ENCODE results near the gene MADD.

Gene MADD

GRCh38 chr11:47338396-47339241, 68.7 kb downstream of the MADD start:
- Mint-ChIP-seq H3K4me3 (no peak overlapping the region), H3K27me3 (no peaks in the 10 kb centered on the region), H3K36me3 (no peaks in the 10 kb centered on the region), H3K27ac (no peak overlapping the region), H3K9me3 (no peaks in the 10 kb centered on the region), H3K4me1 (peaks cover 3% of the 10 kb centered on the region)
- ATAC-seq (ENCODE audit: low read depth) (no peak), DNase-seq (ENCODE audit: low spot score in 2 of 2) (no peak)

GRCh38 chr11:47340010-47340409, 70.1 kb downstream of the MADD start:
- Mint-ChIP-seq H3K9me3 (no peaks in the 10 kb centered on the region), H3K36me3 (no peaks in the 10 kb centered on the region), H3K4me1 (peaks cover 3% of the 10 kb centered on the region), H3K27me3 (no peaks in the 10 kb centered on the region), H3K4me3 (no peak overlapping the region), H3K27ac (no peak overlapping the region)
- no peak for ATAC-seq (ENCODE audit: low read depth)
- no peak for DNase-seq (ENCODE audit: low spot score in 2 of 2)

GRCh38 chr11:47340980-47341775, 71.2 kb downstream of the MADD start:
- ATAC-seq (ENCODE audit: low read depth) (no peak), DNase-seq (ENCODE audit: low spot score in 2 of 2) (no peak)
- no peak overlapping the region for H3K4me3 Mint-ChIP-seq
- no peaks in the 10 kb centered on the region for H3K9me3 Mint-ChIP-seq
- no peaks in the 10 kb centered on the region for H3K36me3 Mint-ChIP-seq
- H3K4me1 Mint-ChIP-seq, result peaks cover 3% of the 10 kb centered on the region
- H3K27ac Mint-ChIP-seq, result no peak overlapping the region
- H3K27me3 Mint-ChIP-seq, result no peaks in the 10 kb centered on the region

DNA sequence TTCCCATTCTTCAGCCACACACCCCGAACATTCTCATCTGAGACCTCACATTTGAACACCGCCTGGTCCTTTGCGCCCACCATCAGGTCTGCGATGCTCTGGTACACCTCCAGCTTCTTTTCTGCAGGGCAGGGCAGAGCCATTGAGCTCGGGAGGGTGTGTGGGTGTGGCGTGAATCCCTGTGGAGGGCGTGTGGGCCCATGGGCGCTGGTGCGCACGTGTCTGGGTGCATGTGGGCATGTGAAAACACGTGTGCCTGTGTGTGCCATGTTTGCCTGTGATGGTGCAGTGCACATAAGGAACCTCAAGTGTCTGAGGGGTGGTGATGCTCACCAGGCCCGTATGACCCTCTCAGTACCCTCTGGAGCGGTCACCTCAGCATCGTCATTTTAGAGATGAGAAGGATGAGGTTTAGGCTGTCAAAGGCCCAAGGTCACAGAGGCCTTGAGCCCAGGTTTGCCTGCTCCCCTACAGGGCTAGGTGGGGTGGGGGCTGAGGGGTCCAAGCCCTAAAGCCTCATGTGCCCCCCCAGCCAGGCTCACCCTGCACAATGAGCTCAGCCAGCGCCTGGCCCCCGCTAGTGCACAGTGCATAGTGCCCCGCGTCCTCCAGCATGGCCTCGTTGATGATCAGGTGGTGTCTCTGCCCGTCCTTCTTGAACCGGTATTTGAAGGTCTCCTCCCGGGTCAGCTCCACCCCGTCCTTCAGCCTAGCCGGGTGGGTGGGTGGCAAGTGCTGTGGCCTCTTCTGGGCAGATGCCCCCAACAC, 72.3 kb downstream of the MADD start:
- H3K27me3 Mint-ChIP-seq, result no peaks in the 10 kb centered on the region
- H3K4me3 Mint-ChIP-seq, result no peak overlapping the region
- peaks cover 3% of the 10 kb centered on the region for H3K4me1 Mint-ChIP-seq
- no peaks in the 10 kb centered on the region for H3K36me3 Mint-ChIP-seq
- DNase-seq (ENCODE audit: low spot score in 2 of 2) (no peak), ATAC-seq (ENCODE audit: low read depth) (no peak)
- no peak overlapping the region for H3K27ac Mint-ChIP-seq
- no peaks in the 10 kb centered on the region for H3K9me3 Mint-ChIP-seq

- no peak for ATAC-seq (ENCODE audit: low read depth)
- no peaks in the 10 kb centered on the region for H3K27me3 Mint-ChIP-seq
- H3K9me3 Mint-ChIP-seq, result no peaks in the 10 kb centered on the region
- no peak overlapping the region for H3K4me3 Mint-ChIP-seq
- H3K36me3 Mint-ChIP-seq, result no peaks in the 10 kb centered on the region
- peaks cover 3% of the 10 kb centered on the region for H3K4me1 Mint-ChIP-seq
- DNase-seq (ENCODE audit: low spot score in 2 of 2), result no peak
- peak overlapping the region; percentile 36 for H3K27ac Mint-ChIP-seq
Measured at GRCh38 chr11:47342854-47343253, 72.9 kb downstream of the MADD start.

GRCh38 chr11:47345890-47346563, 76.1 kb downstream of the MADD start:
- Mint-ChIP-seq H3K27me3 (no peaks in the 10 kb centered on the region), H3K36me3 (no peaks in the 10 kb centered on the region), H3K9me3 (no peaks in the 10 kb centered on the region), H3K27ac (no peak overlapping the region), H3K4me3 (no peak overlapping the region), H3K4me1 (no peaks in the 10 kb centered on the region)
- no peak for ATAC-seq (ENCODE audit: low read depth)
- no peak for DNase-seq (ENCODE audit: low spot score in 2 of 2)

GRCh38 chr11:47347137-47347536, 77.2 kb downstream of the MADD start:
- H3K27ac Mint-ChIP-seq, result no peak overlapping the region
- H3K9me3 Mint-ChIP-seq, result no peaks in the 10 kb centered on the region
- no peak for ATAC-seq (ENCODE audit: low read depth)
- H3K4me1 Mint-ChIP-seq, result no peaks in the 10 kb centered on the region
- no peak for DNase-seq (ENCODE audit: low spot score in 2 of 2)
- no peaks in the 10 kb centered on the region for H3K36me3 Mint-ChIP-seq
- no peak overlapping the region for H3K4me3 Mint-ChIP-seq
- no peaks in the 10 kb centered on the region for H3K27me3 Mint-ChIP-seq

DNA sequence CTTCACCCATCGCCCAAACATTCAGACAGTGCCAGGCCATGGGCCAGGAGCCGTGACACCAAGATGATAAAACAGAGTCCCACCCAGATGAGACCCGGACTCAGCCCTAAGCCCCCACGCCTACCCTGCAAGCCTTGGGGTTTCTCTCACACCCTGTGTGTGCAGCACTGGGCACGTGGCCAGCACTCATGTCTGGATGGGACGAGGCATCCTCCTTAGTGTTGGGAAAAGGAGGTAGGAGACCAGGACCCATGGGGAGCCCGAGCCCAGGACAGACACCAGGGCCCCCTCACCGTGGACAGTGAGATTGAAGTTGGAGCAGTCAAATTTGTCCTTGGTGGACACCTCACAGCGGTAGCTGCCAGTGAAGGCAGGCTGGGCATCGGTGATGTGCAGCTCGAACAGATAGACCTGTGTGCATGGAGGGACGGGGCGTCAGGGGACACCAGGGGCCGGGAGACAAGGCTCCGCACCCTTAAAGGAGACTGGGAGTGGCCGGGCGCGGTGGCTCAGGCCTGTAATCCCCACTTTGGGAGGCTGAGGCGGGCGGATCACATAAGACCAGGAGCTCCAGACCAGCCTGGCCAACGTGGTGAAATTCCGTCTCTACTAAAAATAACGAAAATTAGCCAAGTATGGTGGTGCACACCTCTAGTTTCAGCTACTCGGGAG, 78.3 kb downstream of the MADD start:
- Mint-ChIP-seq H3K4me3 (no peak overlapping the region), H3K36me3 (no peaks in the 10 kb centered on the region), H3K9me3 (no peaks in the 10 kb centered on the region)

DNA sequence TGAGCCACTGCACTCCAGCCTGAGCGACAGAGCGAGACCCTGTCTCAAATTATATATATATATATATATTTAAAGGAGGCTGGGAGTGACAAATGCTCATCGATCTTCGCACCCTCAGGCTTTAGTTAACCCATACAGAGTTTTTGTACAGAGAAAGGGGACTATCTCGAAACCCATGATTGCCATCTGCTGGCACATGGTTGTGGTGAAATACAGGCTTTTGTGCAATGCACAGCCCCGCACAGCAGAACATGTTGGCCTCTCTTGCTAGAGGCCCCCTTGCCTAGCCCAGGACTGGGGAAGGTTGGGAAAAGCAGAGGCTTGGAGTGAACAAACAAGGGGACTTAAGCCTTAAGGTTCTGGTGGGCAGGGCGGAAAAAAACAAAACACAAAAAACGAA, 78.9 kb downstream of the MADD start:
- Mint-ChIP-seq H3K4me1 (no peaks in the 10 kb centered on the region), H3K36me3 (no peaks in the 10 kb centered on the region), H3K9me3 (no peaks in the 10 kb centered on the region), H3K4me3 (no peak overlapping the region), H3K27ac (no peak overlapping the region), H3K27me3 (no peaks in the 10 kb centered on the region)
- ATAC-seq (ENCODE audit: low read depth) (peak; percentile 31), DNase-seq (ENCODE audit: low spot score in 2 of 2) (no peak)

More for the DNA sequence above, 78.3 kb downstream of the MADD start:
- H3K27me3 Mint-ChIP-seq, result no peaks in the 10 kb centered on the region
- no peaks in the 10 kb centered on the region for H3K4me1 Mint-ChIP-seq
- no peak overlapping the region for H3K27ac Mint-ChIP-seq
- DNase-seq (ENCODE audit: low spot score in 2 of 2) (no peak), ATAC-seq (ENCODE audit: low read depth) (no peak)

DNA sequence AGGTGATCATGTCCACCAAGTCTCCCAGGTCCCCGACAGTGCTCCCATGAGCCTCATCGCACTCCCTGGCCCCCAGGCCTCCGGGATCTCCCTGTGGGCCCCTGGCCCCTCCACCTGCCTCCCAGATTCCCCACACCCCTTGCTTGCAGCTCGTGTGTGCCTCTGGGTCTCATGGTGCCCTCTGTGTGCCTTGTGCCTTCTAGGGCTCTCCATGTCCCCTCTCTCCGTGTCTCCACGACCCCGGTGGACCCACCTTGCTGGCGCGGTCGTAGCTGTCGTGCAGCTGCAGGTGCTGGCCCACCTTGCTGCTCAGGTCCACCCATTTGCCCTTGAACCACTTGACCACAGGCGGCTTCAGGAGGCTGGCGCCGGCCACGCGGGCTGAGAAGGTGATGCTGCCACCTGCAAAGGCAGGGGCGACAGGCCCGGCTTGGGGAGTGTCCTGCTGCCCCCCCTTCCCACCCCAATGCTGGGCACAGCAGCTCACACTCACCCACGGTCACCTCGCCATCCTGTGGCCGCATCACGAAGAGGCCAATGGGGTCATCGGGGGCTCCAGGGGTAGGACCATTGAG, 79.7 kb downstream of the MADD start:
- Mint-ChIP-seq H3K9me3 (no peaks in the 10 kb centered on the region), H3K4me1 (no peaks in the 10 kb centered on the region), H3K36me3 (peaks cover 5% of the 10 kb centered on the region), H3K4me3 (no peak overlapping the region), H3K27me3 (no peaks in the 10 kb centered on the region), H3K27ac (no peak overlapping the region)
- DNase-seq (ENCODE audit: low spot score in 2 of 2), result no peak
- no peak for ATAC-seq (ENCODE audit: low read depth)

DNA sequence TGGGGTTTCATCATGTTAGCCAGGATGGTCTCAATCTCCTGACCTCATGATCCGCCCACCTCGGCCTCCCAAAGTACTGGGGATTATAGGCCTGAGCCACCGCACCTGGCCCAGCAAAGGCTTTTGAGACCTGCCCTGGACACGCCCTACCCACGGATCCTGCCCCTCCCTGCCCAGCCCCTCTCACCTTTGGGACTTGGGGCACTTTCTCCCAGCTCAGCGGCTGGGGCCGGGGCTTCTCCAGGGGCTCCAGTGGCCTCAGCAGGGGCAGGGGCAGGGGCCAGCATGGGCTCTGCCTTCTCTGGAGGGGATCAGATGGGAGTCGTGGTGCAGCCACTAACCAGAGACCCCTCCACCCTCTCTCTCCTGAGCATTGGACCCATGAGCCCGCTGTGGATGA, 80.4 kb downstream of the MADD start:
- no peak overlapping the region for H3K4me3 Mint-ChIP-seq
- no peaks in the 10 kb centered on the region for H3K27me3 Mint-ChIP-seq
- ATAC-seq (ENCODE audit: low read depth), result no peak
- no peaks in the 10 kb centered on the region for H3K9me3 Mint-ChIP-seq
- DNase-seq (ENCODE audit: low spot score in 2 of 2), result no peak
- no peaks in the 10 kb centered on the region for H3K4me1 Mint-ChIP-seq
- H3K27ac Mint-ChIP-seq, result peak overlapping the region; percentile 35
- H3K36me3 Mint-ChIP-seq, result peaks cover 7% of the 10 kb centered on the region

DNA sequence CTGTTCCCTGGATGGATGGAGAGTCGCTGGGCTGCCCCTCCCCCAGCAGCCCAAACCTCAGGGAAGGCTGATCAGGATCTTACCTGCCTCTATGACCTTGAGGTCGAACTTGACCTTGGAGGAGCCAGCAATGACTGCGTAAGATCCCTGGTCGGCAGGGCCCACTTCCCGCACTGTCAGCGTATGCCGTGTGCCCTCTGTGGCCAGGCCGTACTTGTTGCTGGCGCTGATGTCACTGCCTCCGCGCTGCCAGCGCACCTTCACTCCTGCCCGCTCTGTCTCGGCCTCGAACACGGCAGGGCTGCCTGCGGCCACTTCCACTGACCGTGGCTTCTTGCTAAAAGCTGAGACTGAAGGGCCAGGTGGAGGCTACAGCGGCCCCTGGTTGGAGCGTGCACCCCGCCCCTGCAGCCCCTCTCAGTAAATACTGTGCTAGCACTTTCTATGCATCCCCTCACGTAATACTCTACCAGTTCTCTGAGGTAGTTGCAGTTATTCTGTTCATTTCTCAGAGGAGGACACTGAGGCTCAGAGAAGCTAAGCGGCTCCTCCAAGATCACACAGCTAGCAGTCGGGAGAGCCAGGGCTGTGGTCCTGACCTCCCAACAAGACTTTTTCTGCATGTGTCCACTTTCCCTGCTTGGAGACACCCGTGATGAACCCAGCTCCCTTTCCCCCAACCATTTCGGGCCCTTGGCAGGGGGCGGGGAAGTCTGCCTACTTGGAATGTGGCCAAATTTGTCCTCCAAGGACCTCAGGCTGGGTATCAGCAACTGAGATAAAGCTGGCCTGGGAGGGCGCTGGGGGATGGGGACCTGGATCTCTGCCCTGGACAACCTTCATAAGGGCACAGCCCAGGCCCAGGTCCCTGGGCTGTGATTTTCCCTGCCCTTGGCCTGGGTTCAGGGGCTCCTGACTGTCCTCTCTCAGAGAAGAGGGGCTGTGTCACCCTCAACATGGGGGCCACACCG, 81.5 kb downstream of the MADD start:
- H3K36me3 Mint-ChIP-seq, result peaks cover 7% of the 10 kb centered on the region
- no peaks in the 10 kb centered on the region for H3K27me3 Mint-ChIP-seq
- no peak for ATAC-seq (ENCODE audit: low read depth)
- H3K4me1 Mint-ChIP-seq, result no peaks in the 10 kb centered on the region
- no peaks in the 10 kb centered on the region for H3K9me3 Mint-ChIP-seq
- no peak overlapping the region for H3K4me3 Mint-ChIP-seq
- H3K27ac Mint-ChIP-seq, result peak overlapping the region; percentile 35
- no peak for DNase-seq (ENCODE audit: low spot score in 2 of 2)

Measured in memory B cell (primary cell).